ENCODE data around the gene PARD3. TPM values are rescaled to one million over a fixed set of nuclear protein-coding genes. Genes with fewer than 3 reads are reported as not detected.

Gene PARD3
- total RNA-seq, 2 experiments from 2014 or later: 0.53 to 0.71 TPM

DNA sequence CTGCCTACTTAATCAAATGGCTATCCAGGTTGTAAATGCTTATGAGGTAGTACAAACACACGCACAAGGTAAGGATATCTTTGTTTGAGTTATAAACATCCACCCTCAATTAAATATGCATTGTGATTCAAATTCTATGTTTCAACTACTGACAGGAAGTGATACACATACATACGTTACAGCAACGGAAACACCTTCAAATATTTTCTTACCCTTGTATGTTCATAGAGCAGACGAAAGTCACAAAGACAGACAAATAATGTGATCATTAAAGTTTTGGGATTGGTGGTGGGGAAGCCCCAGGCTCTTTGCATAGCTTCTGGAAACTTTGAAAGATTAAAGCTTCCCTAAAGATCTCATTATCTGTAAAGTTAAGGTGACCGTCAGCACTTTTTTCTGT lies 521.0 kb downstream of the PARD3 start:
- Histone ChIP-seq H3K27me3 (ENCODE audit: control insufficient read depth in 1 of 2, insufficient read depth in 2 of 2, low read length in 2 of 2) (peaks cover 0 to 3% of the 10 kb centered on the region in 2 experiments), H3K4me1 (ENCODE audit: insufficient read depth, low read length) (no peaks in the 10 kb centered on the region), H3K4me3 (ENCODE audit: low read length) (no peak overlapping the region), H3K27ac (ENCODE audit: low read depth in 1 of 2, low read length in 2 of 2) (no peak overlapping the region), H3K9me3 (ENCODE audit: control insufficient read depth in 1 of 2, insufficient read depth in 1 of 2, low read length in 2 of 2) (no peaks in the 10 kb centered on the region), H3K36me3 (ENCODE audit: insufficient read depth, low read length) (no peaks in the 10 kb centered on the region)
- no peak for ATAC-seq (ENCODE audit: poor library complexity)
- Mint-ChIP-seq H3K36me3 (ENCODE audit: low read depth) (no peaks in the 10 kb centered on the region), H3K9me3 (no peaks in the 10 kb centered on the region), H3K4me3 (no peak overlapping the region), H3K27me3 (peaks cover 5% of the 10 kb centered on the region), H3K27ac (no peak overlapping the region), H3K4me1 (ENCODE audit: low read depth) (no peaks in the 10 kb centered on the region)
- intact Hi-C loops (cut with DNase I, micrococcal nuclease): no loop called here
- CTCF ChIA-PET: no interaction called here
- TF ChIP-seq, protein P1, sequence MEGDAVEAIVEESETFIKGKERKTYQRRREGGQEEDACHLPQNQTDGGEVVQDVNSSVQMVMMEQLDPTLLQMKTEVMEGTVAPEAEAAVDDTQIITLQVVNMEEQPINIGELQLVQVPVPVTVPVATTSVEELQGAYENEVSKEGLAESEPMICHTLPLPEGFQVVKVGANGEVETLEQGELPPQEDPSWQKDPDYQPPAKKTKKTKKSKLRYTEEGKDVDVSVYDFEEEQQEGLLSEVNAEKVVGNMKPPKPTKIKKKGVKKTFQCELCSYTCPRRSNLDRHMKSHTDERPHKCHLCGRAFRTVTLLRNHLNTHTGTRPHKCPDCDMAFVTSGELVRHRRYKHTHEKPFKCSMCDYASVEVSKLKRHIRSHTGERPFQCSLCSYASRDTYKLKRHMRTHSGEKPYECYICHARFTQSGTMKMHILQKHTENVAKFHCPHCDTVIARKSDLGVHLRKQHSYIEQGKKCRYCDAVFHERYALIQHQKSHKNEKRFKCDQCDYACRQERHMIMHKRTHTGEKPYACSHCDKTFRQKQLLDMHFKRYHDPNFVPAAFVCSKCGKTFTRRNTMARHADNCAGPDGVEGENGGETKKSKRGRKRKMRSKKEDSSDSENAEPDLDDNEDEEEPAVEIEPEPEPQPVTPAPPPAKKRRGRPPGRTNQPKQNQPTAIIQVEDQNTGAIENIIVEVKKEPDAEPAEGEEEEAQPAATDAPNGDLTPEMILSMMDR (IDR thresholded peaks at IDR 0.05): no peak
- POLR2A ChIA-PET: no interaction called here
- DNase-seq: no peak

- CTCF ChIA-PET: no interaction called here
These were observed 522.4 kb downstream of the PARD3 start for GRCh38 chr10:34292675-34293074.

DNA sequence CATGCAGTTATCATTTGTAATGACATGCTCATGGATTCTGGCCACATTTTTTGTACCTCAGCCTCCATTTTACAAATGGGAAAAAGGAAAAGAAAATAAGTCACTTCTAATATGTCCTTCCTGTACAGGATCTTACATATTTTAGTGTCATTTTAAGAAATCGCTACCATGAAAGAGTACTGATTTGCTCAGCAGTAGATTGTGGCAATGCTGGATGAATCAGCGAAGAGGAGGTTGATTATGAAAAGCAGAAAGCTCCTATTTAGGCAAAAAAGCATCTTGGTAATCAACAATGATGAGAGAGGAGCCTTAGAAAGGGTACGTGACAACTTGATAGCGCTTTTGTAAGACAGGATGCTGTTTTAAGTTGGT lies 522.9 kb downstream of the PARD3 start:
- Mint-ChIP-seq H3K36me3 (ENCODE audit: low read depth) (no peaks in the 10 kb centered on the region), H3K4me1 (ENCODE audit: low read depth) (no peaks in the 10 kb centered on the region), H3K4me3 (no peak overlapping the region), H3K27ac (no peak overlapping the region), H3K9me3 (no peaks in the 10 kb centered on the region), H3K27me3 (peaks cover 11% of the 10 kb centered on the region)
- no peaks in the 10 kb centered on the region for H3K36me3 ChIP-seq (ENCODE audit: insufficient read depth, low read length)
- no peaks in the 10 kb centered on the region for H3K9me3 ChIP-seq (ENCODE audit: control insufficient read depth in 1 of 2, insufficient read depth in 1 of 2, low read length in 2 of 2)
- no peak overlapping the region for H3K27ac ChIP-seq (ENCODE audit: low read depth in 1 of 2, low read length in 2 of 2)
- H3K27me3 ChIP-seq (ENCODE audit: control insufficient read depth in 1 of 2, insufficient read depth in 2 of 2, low read length in 2 of 2): peaks cover 0 to 3% of the 10 kb centered on the region in 2 experiments
- ChIA-PET CTCF (no interaction called here), POLR2A (no interaction called here)
- DNase-seq (no peak), ATAC-seq (ENCODE audit: poor library complexity) (no peak)
- intact Hi-C loops (cut with DNase I, micrococcal nuclease): no loop called here
- TF ChIP-seq, protein P1 (IDR thresholded peaks at IDR 0.05): no peak
- H3K4me1 ChIP-seq (ENCODE audit: insufficient read depth, low read length): no peaks in the 10 kb centered on the region
- no peak overlapping the region for H3K4me3 ChIP-seq (ENCODE audit: low read length)

More at GRCh38 chr10:34292675-34293074, 522.4 kb downstream of the PARD3 start:
- peaks cover 0 to 3% of the 10 kb centered on the region in 2 experiments for H3K27me3 ChIP-seq (ENCODE audit: control insufficient read depth in 1 of 2, insufficient read depth in 2 of 2, low read length in 2 of 2)
- no peaks in the 10 kb centered on the region for H3K9me3 ChIP-seq (ENCODE audit: control insufficient read depth in 1 of 2, insufficient read depth in 1 of 2, low read length in 2 of 2)
- Mint-ChIP-seq H3K27me3 (peaks cover 11% of the 10 kb centered on the region), H3K9me3 (no peaks in the 10 kb centered on the region), H3K27ac (no peak overlapping the region), H3K4me1 (ENCODE audit: low read depth) (no peaks in the 10 kb centered on the region), H3K4me3 (no peak overlapping the region), H3K36me3 (ENCODE audit: low read depth) (no peaks in the 10 kb centered on the region)
- no peak overlapping the region for H3K27ac ChIP-seq (ENCODE audit: low read depth in 1 of 2, low read length in 2 of 2)
- H3K4me1 ChIP-seq (ENCODE audit: insufficient read depth, low read length): no peaks in the 10 kb centered on the region
- intact Hi-C loops (cut with DNase I, micrococcal nuclease): no loop called here
- no peak overlapping the region for H3K4me3 ChIP-seq (ENCODE audit: low read length)
- H3K36me3 ChIP-seq (ENCODE audit: insufficient read depth, low read length): no peaks in the 10 kb centered on the region
- POLR2A ChIA-PET: no interaction called here
- ATAC-seq (ENCODE audit: poor library complexity): no peak
- no peak for DNase-seq
- TF ChIP-seq, protein P1 (IDR thresholded peaks at IDR 0.05): no peak
